Keratinocyte (primary cell): ENCODE measurements around the gene MRPL43. TPM values are rescaled to one million over a fixed set of nuclear protein-coding genes. Genes with fewer than 3 reads are reported as not detected.

ENCODE experiments used
- DNase-seq: peaks from one replicate; pipeline ENCODE4 v3.0.0-alpha.2; 2011; ENCODE audit warnings: low read depth, missing footprints, low spot score
- FAIRE-seq: peaks from 2 replicates; lab custom pipeline; 2011; peaks lifted over from hg19 to GRCh38; lab: Jason Lieb, UNC
- H2AFZ ChIP-seq: 2 replicates; pipeline ENCODE4 v1.6.0; 2012; ENCODE audit warnings: low read length, control low read depth, inconsistent platforms; ENCODE audit not compliant: control insufficient read depth
- H3K27ac ChIP-seq: 2 replicates; pipeline ENCODE4 v1.5.1; 2011; ENCODE audit warnings: low read length; ENCODE audit not compliant: control insufficient read depth, insufficient read depth
- H3K27me3 ChIP-seq: 3 replicates; pipeline ENCODE4 v1.6.0; 2011; ENCODE audit warnings: low read length; ENCODE audit not compliant: control insufficient read depth, insufficient read depth; ENCODE audit errors: extremely low read depth
- H3K36me3 ChIP-seq, 2 experiments: 2 replicates in 1 of 2; 3 replicates in 1 of 2; pipeline ENCODE4 v1.5.1; 2011; ENCODE audit warnings: low read length in 2 of 2, mild to moderate bottlenecking in 1 of 2; ENCODE audit not compliant: control insufficient read depth in 2 of 2, insufficient read depth in 2 of 2; ENCODE audit errors: extremely low read depth in 1 of 2
- H3K4me1 ChIP-seq: 3 replicates; pipeline ENCODE4 v1.5.1; 2011; ENCODE audit warnings: low read length; ENCODE audit not compliant: control insufficient read depth, insufficient read depth; ENCODE audit errors: extremely low read depth
- H3K4me2 ChIP-seq: 3 replicates; pipeline ENCODE4 v1.6.0; 2011; ENCODE audit warnings: low read depth, low read length; ENCODE audit not compliant: control insufficient read depth, insufficient read depth; ENCODE audit errors: extremely low read depth
- H3K4me3 ChIP-seq, 3 experiments: fragments of 200-600 bp in 1 of 3; sonication (generic) in 1 of 3; 2 replicates in 2 of 3; 3 replicates in 1 of 3; pipeline ENCODE4 v1.5.1; 2011 to 2016; ENCODE audit warnings: low read length in 3 of 3, mild to moderate bottlenecking in 3 of 3, control low read depth in 2 of 3, inconsistent platforms in 1 of 3, low read depth in 1 of 3, mixed read lengths in 1 of 3, mixed run types in 1 of 3, moderate library complexity in 1 of 3; ENCODE audit not compliant: control insufficient read depth in 2 of 3, insufficient read depth in 2 of 3; ENCODE audit errors: extremely low read depth in 1 of 3
- H3K79me2 ChIP-seq: 2 replicates; pipeline ENCODE4 v1.6.0; 2012; ENCODE audit warnings: low read length; ENCODE audit not compliant: control insufficient read depth, insufficient read depth
- H3K9ac ChIP-seq: 3 replicates; pipeline ENCODE4 v1.6.0; 2011; ENCODE audit warnings: low read length; ENCODE audit not compliant: control insufficient read depth, insufficient read depth; ENCODE audit errors: extremely low read depth
- H3K9me1 ChIP-seq: 3 replicates; pipeline ENCODE4 v1.6.0; 2011; ENCODE audit warnings: low read length; ENCODE audit not compliant: control insufficient read depth, insufficient read depth; ENCODE audit errors: extremely low read depth
- H3K9me3 ChIP-seq: 2 replicates; pipeline ENCODE4 v1.5.1; 2012; ENCODE audit warnings: low read depth, low read length; ENCODE audit not compliant: control insufficient read depth
- H4K20me1 ChIP-seq: 3 replicates; pipeline ENCODE4 v1.6.0; 2011; ENCODE audit warnings: low read length; ENCODE audit not compliant: control insufficient read depth, insufficient read depth; ENCODE audit errors: extremely low read depth
- EZH2 ChIP-seq: IDR thresholded peaks from one replicate; pipeline ENCODE4 v1.6.1; 2012; ENCODE audit warnings: inconsistent platforms, mild to moderate bottlenecking, low read length, moderate library complexity
- dilution Hi-C: fragments of 300-500 bp; cut with MboI; formaldehyde crosslinking; loops from one replicate; pipeline ENCODE4 v1.7.0; 2020; ENCODE audit warnings: low sequenced_read_pairs; ENCODE audit not compliant: extremely low pct_ligation_motif_present
- polyA plus RNA-seq, 5 experiments: library from polyadenylated mRNA; depleted of rRNA in 3 of 5; stranded (reverse) in 3 of 5; stranded (forward) in 1 of 5; unstranded in 1 of 5; fragments of >200 nt; gene quantifications; 1 replicate in 1 of 5; 2 replicates in 3 of 5; 3 replicates in 1 of 5; pipeline versions ENCODE4 v1.2.1 to v1.2.3, GENCODE V29; 2011 to 2012; ENCODE audit warnings: missing spikeins in 2 of 5, low read depth in 1 of 5, low replicate concordance in 1 of 5
- TF ChIP-seq, protein P1 (sequence below), 3 experiments: IDR thresholded peaks in 1 of 3; conservative IDR thresholded peaks in 1 of 3; optimal IDR thresholded peaks in 1 of 3; 2 replicates in 2 of 3; 3 replicates in 1 of 3; pipeline versions ENCODE3 to v1.5.1; 2011; ENCODE audit warnings: low read length in 3 of 3, mild to moderate bottlenecking in 3 of 3, moderate library complexity in 2 of 3, control low read depth in 1 of 3, inconsistent platforms in 1 of 3; ENCODE audit not compliant: insufficient read depth in 2 of 3; ENCODE audit errors: extremely low read depth in 1 of 3

Gene MRPL43
- polyA plus RNA-seq, 1 donor (not counting 4 experiments of a cell fraction or from before 2014, with no cell fraction given): 71.1 TPM

DNA sequence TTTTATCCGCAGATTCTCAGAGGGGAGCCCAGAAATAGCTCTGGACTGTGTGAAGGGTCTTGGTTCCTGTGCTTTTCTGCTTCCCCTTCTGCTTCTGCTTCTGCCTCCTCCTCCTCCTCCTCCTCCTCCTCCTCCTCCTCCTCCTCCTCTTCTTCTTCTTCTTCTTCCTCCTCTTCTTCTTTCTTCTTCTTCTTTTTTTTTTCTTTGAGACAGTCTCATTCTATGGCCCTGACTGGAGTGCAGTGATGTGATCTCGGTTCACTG is 32.1 kb upstream of the MRPL43 start:
- TF ChIP-seq, protein P1, sequence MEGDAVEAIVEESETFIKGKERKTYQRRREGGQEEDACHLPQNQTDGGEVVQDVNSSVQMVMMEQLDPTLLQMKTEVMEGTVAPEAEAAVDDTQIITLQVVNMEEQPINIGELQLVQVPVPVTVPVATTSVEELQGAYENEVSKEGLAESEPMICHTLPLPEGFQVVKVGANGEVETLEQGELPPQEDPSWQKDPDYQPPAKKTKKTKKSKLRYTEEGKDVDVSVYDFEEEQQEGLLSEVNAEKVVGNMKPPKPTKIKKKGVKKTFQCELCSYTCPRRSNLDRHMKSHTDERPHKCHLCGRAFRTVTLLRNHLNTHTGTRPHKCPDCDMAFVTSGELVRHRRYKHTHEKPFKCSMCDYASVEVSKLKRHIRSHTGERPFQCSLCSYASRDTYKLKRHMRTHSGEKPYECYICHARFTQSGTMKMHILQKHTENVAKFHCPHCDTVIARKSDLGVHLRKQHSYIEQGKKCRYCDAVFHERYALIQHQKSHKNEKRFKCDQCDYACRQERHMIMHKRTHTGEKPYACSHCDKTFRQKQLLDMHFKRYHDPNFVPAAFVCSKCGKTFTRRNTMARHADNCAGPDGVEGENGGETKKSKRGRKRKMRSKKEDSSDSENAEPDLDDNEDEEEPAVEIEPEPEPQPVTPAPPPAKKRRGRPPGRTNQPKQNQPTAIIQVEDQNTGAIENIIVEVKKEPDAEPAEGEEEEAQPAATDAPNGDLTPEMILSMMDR (optimal IDR thresholded peaks at IDR 0.05 in 1 of 3, IDR thresholded peaks at IDR 0.05 in 1 of 3, conservative IDR thresholded peaks at IDR 0.05 in 1 of 3; ENCODE audit: extremely low read depth in 1 of 3, insufficient read depth in 2 of 3, low read length in 3 of 3): no peak
- no peak for TF ChIP-seq EZH2
- DNase-seq: no peak
- H3K9me1 ChIP-seq: no peaks in the 10 kb centered on the region
- H3K79me2 ChIP-seq: no peaks in the 10 kb centered on the region
- no peaks in the 10 kb centered on the region for H3K9me3 ChIP-seq
- dilution Hi-C loops: no loop called here
- peaks cover 2% of the 10 kb centered on the region for H4K20me1 ChIP-seq
- FAIRE-seq: no peak
- H3K4me1 ChIP-seq: peaks cover 8% of the 10 kb centered on the region
- no peaks in the 10 kb centered on the region for H3K36me3 ChIP-seq
- no peak overlapping the region for H3K4me2 ChIP-seq
- H2AFZ ChIP-seq: no peak overlapping the region
- H3K27ac ChIP-seq: no peak overlapping the region
- peaks cover 4% of the 10 kb centered on the region for H3K27me3 ChIP-seq
- H3K9ac ChIP-seq: no peak overlapping the region
- H3K4me3 ChIP-seq: no peak overlapping the region

DNA sequence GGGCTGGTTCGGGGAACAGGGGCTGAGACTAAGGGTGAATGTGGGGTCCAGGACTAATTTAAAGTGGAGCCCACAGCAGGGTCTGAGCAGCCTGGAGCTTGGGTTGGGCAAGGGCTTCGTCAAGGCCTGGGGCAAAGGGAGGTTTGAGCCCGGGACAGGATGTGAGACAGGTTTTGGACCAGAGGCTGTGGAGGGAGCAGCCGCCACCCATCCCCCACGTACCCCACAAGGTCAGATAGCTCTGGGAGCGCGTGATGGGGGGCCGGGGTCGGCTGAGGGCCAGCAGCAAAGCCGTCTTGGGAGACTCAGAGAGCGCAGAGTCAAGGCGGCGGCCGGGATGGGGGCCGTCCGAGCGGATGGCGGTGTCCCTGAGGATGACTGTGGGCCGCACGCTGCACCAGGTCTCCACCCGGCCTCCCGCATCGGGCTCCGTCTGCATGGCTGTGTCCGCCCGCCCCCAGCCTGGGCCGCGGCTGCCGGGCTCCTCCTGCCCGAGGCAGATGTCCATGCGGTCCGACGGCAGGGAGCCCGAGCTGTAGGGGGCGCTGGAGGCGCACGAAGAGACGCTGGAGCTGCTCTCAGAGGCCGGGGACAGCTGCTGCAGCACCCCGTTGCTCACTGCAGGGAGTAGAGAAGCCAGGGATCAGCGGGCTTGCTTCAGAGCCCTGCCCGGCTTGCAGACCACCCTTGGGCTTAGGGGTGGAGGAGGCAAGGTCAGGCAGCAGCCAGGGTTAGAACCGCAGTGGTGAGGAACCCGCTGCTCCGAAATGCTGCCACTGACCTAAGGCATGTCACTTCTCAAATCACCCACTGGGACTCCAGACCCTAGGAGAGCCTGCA is 31.5 kb upstream of the MRPL43 start:
- no peaks in the 10 kb centered on the region for H3K79me2 ChIP-seq
- H3K4me3 ChIP-seq: no peak overlapping the region
- no peaks in the 10 kb centered on the region for H3K36me3 ChIP-seq
- no peak for FAIRE-seq
- no peak overlapping the region for H3K27ac ChIP-seq
- H3K9me3 ChIP-seq: no peaks in the 10 kb centered on the region
- no peak overlapping the region for H3K9ac ChIP-seq
- peaks cover 2% of the 10 kb centered on the region for H4K20me1 ChIP-seq
- peaks cover 4% of the 10 kb centered on the region for H3K27me3 ChIP-seq
- H2AFZ ChIP-seq: no peak overlapping the region
- H3K4me1 ChIP-seq: peaks cover 9% of the 10 kb centered on the region
- H3K9me1 ChIP-seq: no peaks in the 10 kb centered on the region
- no peak overlapping the region for H3K4me2 ChIP-seq
- DNase-seq: no peak
- TF ChIP-seq, protein P1 (optimal IDR thresholded peaks at IDR 0.05 in 1 of 3, IDR thresholded peaks at IDR 0.05 in 1 of 3, conservative IDR thresholded peaks at IDR 0.05 in 1 of 3; ENCODE audit: extremely low read depth in 1 of 3, insufficient read depth in 2 of 3, low read length in 3 of 3): peak; percentile 75 to 94 (median 83)
- TF ChIP-seq EZH2: no peak
- dilution Hi-C loops: no loop called here
